Endothelial cell (in vitro differentiated cells): ENCODE results near the gene STXBP4. TPM values are rescaled to one million over a fixed set of nuclear protein-coding genes. Genes with fewer than 3 reads are reported as not detected.

Source experiments
- DNase-seq: peaks from one replicate; pipeline ENCODE4 v3.0.0; 2021; ENCODE audit warnings: low spot score
- H3K27ac Mint-ChIP-seq: one replicate; pipeline ENCODE4 v1.8.0; 2021; ENCODE audit warnings: mixed read lengths, inconsistent platforms; ENCODE audit not compliant: unreplicated experiment
- H3K27me3 Mint-ChIP-seq: one replicate; pipeline ENCODE4 v1.8.0; 2021; ENCODE audit warnings: mild to moderate bottlenecking, moderate library complexity, mixed read lengths, inconsistent platforms; ENCODE audit not compliant: unreplicated experiment
- H3K36me3 Mint-ChIP-seq: one replicate; pipeline ENCODE4 v1.8.0; 2021; ENCODE audit warnings: mild to moderate bottlenecking, low read depth, mixed read lengths, inconsistent platforms; ENCODE audit not compliant: unreplicated experiment
- H3K4me1 Mint-ChIP-seq: one replicate; pipeline ENCODE4 v1.8.0; 2021; ENCODE audit warnings: mild to moderate bottlenecking, mixed read lengths, inconsistent platforms; ENCODE audit not compliant: unreplicated experiment
- H3K4me3 Mint-ChIP-seq: one replicate; pipeline ENCODE4 v1.8.0; 2021; ENCODE audit warnings: mild to moderate bottlenecking, mixed read lengths, inconsistent platforms; ENCODE audit not compliant: unreplicated experiment
- H3K9me3 Mint-ChIP-seq: one replicate; pipeline ENCODE4 v1.8.0; 2021; ENCODE audit warnings: mixed read lengths, inconsistent platforms; ENCODE audit not compliant: unreplicated experiment
- CTCF ChIP-seq: fragments of 200-600 bp; sonication (generic); IDR thresholded peaks from one replicate; pipeline ENCODE4 v1.5.0; 2021; ENCODE audit warnings: antibody characterized with exemption; ENCODE audit not compliant: unreplicated experiment
- total RNA-seq: library from RNA; stranded (reverse); fragmentation: NEBNext Ultra II Directional; extraction: Animal tissue kit (Norgen Biotek cat#: 25700); gene quantifications from one replicate; pipeline ENCODE4 v1.2.1, GENCODE V29; 2021; ENCODE audit not compliant: unreplicated experiment

The STXBP4 gene
- total RNA-seq, 1 donor from 2014 or later, result 7.5 TPM

DNA sequence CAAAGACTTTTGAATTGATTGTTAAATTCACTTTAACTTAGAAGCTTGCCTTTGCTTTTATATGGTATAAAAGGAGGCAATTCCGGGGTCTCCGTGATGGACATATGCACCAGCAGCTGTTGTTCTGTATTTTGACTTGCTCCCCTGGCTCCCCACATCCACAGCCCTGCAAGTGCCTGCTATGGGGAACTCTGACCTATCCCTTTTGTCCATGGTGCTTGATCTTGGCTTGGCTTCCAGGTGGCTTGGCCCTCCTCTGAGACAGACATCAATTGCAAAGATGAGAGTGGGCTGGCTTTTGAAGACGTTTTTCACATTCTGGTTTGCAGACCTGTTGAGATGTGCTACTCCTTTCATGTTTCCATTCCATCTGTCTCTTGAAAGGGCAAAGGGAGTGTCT, 41.0 kb upstream of the STXBP4 start:
- H3K36me3 Mint-ChIP-seq, result no peaks in the 10 kb centered on the region
- H3K9me3 Mint-ChIP-seq, result no peaks in the 10 kb centered on the region
- no peak overlapping the region for H3K4me3 Mint-ChIP-seq
- peaks cover 13% of the 10 kb centered on the region for H3K4me1 Mint-ChIP-seq
- DNase-seq, result no peak
- H3K27ac Mint-ChIP-seq, result no peak overlapping the region
- no peak for TF ChIP-seq CTCF
- no peaks in the 10 kb centered on the region for H3K27me3 Mint-ChIP-seq

GRCh38 chr17:54932711-54933110, 35.9 kb upstream of the STXBP4 start:
- H3K36me3 Mint-ChIP-seq, result no peaks in the 10 kb centered on the region

DNA sequence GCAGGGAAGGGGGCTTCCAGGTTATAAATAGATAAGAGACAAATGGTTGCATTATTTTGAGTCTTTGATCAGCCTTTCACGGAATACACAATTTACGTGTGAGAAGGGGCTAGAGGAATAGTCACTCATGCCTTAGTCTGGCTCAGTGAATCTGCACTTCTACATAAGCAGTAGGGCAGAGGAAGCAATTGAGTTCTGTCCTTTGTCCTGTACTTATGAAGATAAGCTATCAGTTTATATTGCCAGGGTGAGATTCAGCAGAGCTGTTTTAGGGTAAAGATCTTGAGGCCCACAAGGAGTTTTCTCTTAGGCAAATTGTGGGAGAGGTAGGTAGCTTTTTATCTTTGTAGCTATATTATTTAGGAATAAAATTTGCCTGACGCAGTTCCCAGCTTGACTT, 34.6 kb upstream of the STXBP4 start:
- H3K36me3 Mint-ChIP-seq, result no peaks in the 10 kb centered on the region

More at GRCh38 chr17:54932711-54933110, 35.9 kb upstream of the STXBP4 start:
- H3K9me3 Mint-ChIP-seq, result no peaks in the 10 kb centered on the region
- no peaks in the 10 kb centered on the region for H3K4me1 Mint-ChIP-seq
- TF ChIP-seq CTCF, result no peak
- H3K27me3 Mint-ChIP-seq, result no peaks in the 10 kb centered on the region
- no peak overlapping the region for H3K4me3 Mint-ChIP-seq
- no peak overlapping the region for H3K27ac Mint-ChIP-seq
- no peak for DNase-seq

DNA sequence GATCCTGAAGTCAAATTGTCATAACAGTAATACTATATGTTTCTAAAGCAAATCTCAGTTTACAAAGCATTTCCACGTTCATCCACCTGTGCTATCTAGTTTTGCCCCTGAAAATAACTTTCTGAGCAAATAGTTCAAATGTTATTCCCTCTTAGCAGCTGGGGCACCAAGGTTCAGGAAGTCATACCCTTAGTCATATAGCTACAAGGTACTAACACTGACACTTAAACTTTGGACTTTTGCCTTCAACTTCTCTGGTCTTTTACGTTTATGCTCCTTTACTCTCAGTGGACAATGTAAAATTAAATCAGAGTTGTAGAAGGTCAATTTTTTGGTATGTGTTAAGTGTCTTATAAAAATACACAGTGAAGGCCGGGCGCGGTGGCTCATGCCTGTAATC, 33.1 kb upstream of the STXBP4 start:
- no peak for DNase-seq
- Mint-ChIP-seq H3K27me3 (no peaks in the 10 kb centered on the region), H3K36me3 (no peaks in the 10 kb centered on the region), H3K4me1 (no peaks in the 10 kb centered on the region), H3K4me3 (no peak overlapping the region), H3K9me3 (no peaks in the 10 kb centered on the region), H3K27ac (no peak overlapping the region)
- TF ChIP-seq CTCF, result no peak

More for the DNA sequence above, 34.6 kb upstream of the STXBP4 start:
- Mint-ChIP-seq H3K27me3 (no peaks in the 10 kb centered on the region), H3K4me3 (no peak overlapping the region), H3K4me1 (no peaks in the 10 kb centered on the region), H3K9me3 (no peaks in the 10 kb centered on the region), H3K27ac (no peak overlapping the region)
- TF ChIP-seq CTCF, result no peak
- DNase-seq, result no peak

DNA sequence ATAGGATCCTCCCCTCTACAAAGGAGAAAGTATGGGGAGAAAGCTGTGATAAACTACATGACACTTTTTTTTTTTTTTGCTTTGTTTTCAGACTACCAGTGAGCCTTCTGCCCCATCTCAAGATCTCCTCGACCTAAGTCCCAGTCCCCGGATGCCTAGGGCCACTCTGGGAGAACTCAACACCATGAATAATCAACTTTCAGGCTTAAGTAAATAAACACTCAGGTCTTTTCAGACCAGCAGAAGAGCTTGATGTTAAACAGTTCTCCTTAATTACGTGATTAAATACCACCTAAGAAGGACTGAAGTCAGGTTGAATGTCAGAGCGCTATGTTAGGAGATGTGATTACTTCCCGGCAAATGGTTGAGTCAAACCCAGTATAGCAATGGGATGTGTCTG, 31.5 kb upstream of the STXBP4 start:
- no peak overlapping the region for H3K27ac Mint-ChIP-seq
- no peaks in the 10 kb centered on the region for H3K4me1 Mint-ChIP-seq
- H3K27me3 Mint-ChIP-seq, result no peaks in the 10 kb centered on the region
- TF ChIP-seq CTCF, result no peak
- H3K36me3 Mint-ChIP-seq, result no peaks in the 10 kb centered on the region
- H3K4me3 Mint-ChIP-seq, result no peak overlapping the region
- no peaks in the 10 kb centered on the region for H3K9me3 Mint-ChIP-seq
- no peak for DNase-seq
